Nephron progenitor cell (in vitro differentiated cells): ENCODE measurements around the gene NMNAT3.
"Not testable (repeated sequence)": the region's sequence is repeated elsewhere in the genome, so short reads cannot be mapped to it uniquely, and the experiment has no call there.

Source experiments
- DNase-seq: peaks from one replicate; pipeline ENCODE4 v3.0.0; 2021
- H3K27ac Mint-ChIP-seq: 2 replicates; pipeline ENCODE4 v1.8.0; 2021; ENCODE audit warnings: mild to moderate bottlenecking, moderate library complexity, mixed read lengths
- H3K27me3 Mint-ChIP-seq: 2 replicates; pipeline ENCODE4 v1.8.0; 2021; ENCODE audit warnings: mild to moderate bottlenecking, low read depth, mixed read lengths; ENCODE audit not compliant: poor library complexity
- H3K36me3 Mint-ChIP-seq: 2 replicates; pipeline ENCODE4 v1.8.0; 2021; ENCODE audit warnings: low read depth, mixed read lengths
- H3K4me1 Mint-ChIP-seq: 2 replicates; pipeline ENCODE4 v1.8.0; 2021; ENCODE audit warnings: mixed read lengths
- H3K4me3 Mint-ChIP-seq: 2 replicates; pipeline ENCODE4 v1.8.0; 2021; ENCODE audit warnings: mild to moderate bottlenecking, moderate library complexity, mixed read lengths
- H3K9me3 Mint-ChIP-seq: 2 replicates; pipeline ENCODE4 v1.8.0; 2021; ENCODE audit warnings: mild to moderate bottlenecking, moderate library complexity, mixed read lengths
- TF ChIP-seq, protein P1 (sequence below): fragments of 200-600 bp; sonication (generic); IDR thresholded peaks from 2 replicates; pipeline ENCODE4 v1.5.0; 2021; ENCODE audit warnings: antibody characterized with exemption

NMNAT3 gene

DNA sequence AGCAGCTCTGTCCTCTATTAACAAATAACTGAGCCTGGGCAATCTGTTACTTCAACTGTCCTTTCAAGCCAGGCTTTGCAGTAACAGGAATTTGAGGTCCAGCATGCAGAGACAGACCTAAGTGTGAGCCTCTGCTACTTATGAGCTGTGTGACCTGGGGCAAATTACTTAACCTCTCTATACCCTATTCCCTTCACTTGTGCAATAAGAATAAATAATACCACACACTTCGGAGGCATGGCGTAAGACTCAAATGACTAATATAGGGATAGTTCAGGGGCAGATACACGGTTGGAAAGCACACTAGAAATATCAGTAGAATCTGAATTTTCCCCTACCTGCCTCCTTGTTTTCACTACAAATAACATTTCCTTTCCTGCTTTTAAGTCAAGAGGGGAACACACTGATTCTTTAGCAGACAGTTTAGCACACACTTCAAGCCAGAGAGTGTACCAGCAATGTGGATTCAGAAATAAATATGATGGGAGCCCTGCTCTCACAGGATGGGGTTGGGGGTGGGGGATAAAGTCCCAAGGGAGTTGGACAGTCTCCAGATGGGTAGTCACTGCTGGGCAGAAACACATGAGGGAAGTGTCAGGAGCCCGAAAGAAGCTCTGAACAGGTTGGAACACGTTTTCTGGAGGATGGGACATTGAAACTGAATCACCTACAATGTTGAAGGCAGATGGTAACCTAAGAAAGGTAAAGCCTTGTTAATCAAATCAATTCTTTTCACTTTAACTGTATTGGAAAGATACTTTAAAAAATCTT lies 76.4 kb downstream of the NMNAT3 start:
- TF ChIP-seq, protein P1, sequence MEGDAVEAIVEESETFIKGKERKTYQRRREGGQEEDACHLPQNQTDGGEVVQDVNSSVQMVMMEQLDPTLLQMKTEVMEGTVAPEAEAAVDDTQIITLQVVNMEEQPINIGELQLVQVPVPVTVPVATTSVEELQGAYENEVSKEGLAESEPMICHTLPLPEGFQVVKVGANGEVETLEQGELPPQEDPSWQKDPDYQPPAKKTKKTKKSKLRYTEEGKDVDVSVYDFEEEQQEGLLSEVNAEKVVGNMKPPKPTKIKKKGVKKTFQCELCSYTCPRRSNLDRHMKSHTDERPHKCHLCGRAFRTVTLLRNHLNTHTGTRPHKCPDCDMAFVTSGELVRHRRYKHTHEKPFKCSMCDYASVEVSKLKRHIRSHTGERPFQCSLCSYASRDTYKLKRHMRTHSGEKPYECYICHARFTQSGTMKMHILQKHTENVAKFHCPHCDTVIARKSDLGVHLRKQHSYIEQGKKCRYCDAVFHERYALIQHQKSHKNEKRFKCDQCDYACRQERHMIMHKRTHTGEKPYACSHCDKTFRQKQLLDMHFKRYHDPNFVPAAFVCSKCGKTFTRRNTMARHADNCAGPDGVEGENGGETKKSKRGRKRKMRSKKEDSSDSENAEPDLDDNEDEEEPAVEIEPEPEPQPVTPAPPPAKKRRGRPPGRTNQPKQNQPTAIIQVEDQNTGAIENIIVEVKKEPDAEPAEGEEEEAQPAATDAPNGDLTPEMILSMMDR, result no peak
- Mint-ChIP-seq H3K4me1 (peaks cover 26% of the 10 kb centered on the region), H3K27me3 (no peaks in the 10 kb centered on the region), H3K36me3 (peaks cover 16% of the 10 kb centered on the region), H3K27ac (no peak overlapping the region), H3K4me3 (no peak overlapping the region), H3K9me3 (no peaks in the 10 kb centered on the region)
- DNase-seq, result no peak

DNA sequence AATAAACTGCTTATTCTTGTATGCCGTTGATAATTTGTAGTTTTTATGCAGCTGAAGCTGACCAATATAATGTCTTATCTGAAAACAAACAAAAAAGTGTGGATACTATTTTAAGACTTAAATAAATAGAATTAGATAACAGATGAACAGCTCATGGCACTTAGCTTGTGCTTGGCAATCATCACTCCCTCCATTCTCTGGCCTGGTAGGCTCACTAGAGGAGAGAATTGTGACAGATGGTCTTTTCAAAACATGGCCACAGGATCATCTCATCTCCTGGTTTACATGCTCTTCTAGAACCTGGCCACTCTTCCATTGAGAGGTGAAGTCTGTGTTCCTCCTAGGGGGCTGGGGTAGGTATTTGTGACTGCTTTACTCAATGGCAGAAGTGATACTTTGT lies 79.8 kb downstream of the NMNAT3 start:
- H3K27ac Mint-ChIP-seq, result no peak overlapping the region
- peaks cover 22% of the 10 kb centered on the region for H3K9me3 Mint-ChIP-seq
- H3K36me3 Mint-ChIP-seq, result peaks cover 11% of the 10 kb centered on the region
- TF ChIP-seq, protein P1, result no peak
- no peaks in the 10 kb centered on the region for H3K27me3 Mint-ChIP-seq
- no peak overlapping the region for H3K4me3 Mint-ChIP-seq
- peaks cover 18% of the 10 kb centered on the region for H3K4me1 Mint-ChIP-seq
- DNase-seq, result no peak

DNA sequence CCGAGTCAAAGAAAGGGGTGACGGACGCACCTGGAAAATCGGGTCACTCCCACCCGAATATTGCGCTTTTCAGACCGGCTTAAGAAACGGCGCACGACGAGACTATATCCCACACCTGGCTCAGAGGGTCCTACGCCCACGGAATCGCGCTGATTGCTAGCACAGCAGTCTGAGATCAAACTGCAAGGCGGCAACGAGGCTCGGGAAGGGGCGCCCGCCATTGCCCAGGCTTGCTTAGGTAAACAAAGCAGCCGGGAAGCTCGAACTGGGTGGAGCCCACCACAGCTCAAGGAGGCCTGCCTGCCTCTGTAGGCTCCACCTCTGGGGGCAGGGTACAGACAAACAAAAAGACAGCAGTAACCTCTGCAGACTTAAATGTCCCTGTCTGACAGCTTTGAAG lies 86.6 kb downstream of the NMNAT3 start:
- H3K27ac Mint-ChIP-seq, H3K27me3 Mint-ChIP-seq: not testable (repeated sequence)

DNA sequence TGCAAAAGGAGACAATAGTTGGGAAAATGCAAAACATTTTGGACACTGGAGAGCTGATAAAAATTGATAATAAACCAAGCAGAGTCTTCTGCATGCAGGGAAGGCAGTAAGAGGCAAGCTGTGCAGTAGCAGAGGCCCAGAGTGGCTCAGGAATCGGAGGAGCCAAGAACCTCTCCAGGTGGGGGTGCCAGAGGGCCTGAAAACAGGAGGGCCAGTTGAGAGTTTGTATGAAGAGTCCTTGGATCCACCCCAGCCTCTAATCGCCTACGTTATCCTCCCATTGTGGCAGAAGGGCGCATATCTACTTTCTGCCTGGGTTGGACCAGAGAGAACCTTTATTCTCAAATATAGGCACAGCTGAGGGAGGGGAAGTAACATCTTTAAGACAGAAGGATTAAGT lies 89.3 kb downstream of the NMNAT3 start:
- DNase-seq, result no peak
- no peak overlapping the region for H3K27ac Mint-ChIP-seq
- peaks cover 25% of the 10 kb centered on the region for H3K36me3 Mint-ChIP-seq
- peaks cover 9% of the 10 kb centered on the region for H3K27me3 Mint-ChIP-seq
- TF ChIP-seq, protein P1, result no peak
- H3K4me3 Mint-ChIP-seq, result no peak overlapping the region
- H3K4me1 Mint-ChIP-seq, result peaks cover 4% of the 10 kb centered on the region
- H3K9me3 Mint-ChIP-seq, result peaks cover 19% of the 10 kb centered on the region

More for the DNA sequence above, 86.6 kb downstream of the NMNAT3 start:
- peaks cover 35% of the 10 kb centered on the region for H3K9me3 Mint-ChIP-seq
- not testable (repeated sequence) for H3K4me1 Mint-ChIP-seq, H3K4me3 Mint-ChIP-seq, DNase-seq
- peaks cover 25% of the 10 kb centered on the region for H3K36me3 Mint-ChIP-seq

DNA sequence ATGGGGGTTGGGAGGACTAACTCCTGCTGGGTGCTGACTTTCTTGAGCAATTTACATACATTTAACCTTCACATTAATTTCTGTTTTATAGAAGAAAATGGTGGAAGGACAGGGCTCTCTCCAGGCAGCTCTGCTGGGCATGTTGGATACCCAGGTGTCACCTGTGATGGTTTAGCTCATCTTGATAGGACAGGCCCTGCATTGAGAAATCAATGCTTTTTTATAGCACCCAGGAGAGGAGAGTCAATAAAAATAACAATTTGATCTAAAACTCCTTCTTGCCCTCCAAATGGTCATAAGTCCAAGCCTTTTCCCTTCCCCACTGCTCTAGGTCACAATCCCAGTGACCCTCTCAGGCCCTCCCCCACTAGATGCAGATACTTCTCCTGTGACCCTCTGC lies 90.0 kb downstream of the NMNAT3 start:
- H3K27ac Mint-ChIP-seq, result no peak overlapping the region
- TF ChIP-seq, protein P1, result no peak
- no peak overlapping the region for H3K4me3 Mint-ChIP-seq
- H3K4me1 Mint-ChIP-seq, result peaks cover 4% of the 10 kb centered on the region
- H3K9me3 Mint-ChIP-seq, result peaks cover 12% of the 10 kb centered on the region
- DNase-seq, result no peak
- H3K27me3 Mint-ChIP-seq, result peaks cover 9% of the 10 kb centered on the region
- peaks cover 25% of the 10 kb centered on the region for H3K36me3 Mint-ChIP-seq

DNA sequence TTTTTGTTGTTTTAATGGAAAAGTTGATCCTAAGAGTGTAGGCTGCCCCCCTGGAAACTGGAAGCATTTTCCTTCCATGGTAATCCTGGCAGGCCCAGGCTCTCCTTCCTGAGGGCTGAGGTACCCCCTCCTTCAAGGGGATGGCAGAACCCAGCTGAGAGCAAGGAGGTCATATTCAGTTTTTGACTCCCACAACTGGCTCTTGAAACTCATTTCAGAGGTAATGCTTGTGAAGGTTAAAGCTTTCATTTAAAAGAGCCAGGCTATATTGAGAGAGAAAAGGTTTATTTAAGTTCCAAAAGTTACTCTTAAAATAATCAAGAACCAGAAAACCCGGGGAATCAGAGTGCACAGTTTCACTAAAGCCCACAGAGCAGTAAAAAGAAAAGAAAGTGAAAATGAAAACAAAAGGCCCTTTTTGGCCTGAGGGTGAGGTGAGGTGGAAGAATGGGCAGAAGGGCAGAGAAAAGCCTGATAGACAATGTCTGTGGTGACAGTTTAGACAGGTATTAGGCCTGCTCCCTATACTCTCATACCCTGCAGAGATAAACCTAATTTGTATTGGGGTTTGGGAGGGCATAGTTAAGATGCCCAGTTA lies 91.3 kb downstream of the NMNAT3 start:
- peaks cover 5% of the 10 kb centered on the region for H3K9me3 Mint-ChIP-seq
- TF ChIP-seq, protein P1, result no peak
- H3K27me3 Mint-ChIP-seq, result peaks cover 9% of the 10 kb centered on the region
- H3K4me3 Mint-ChIP-seq, result no peak overlapping the region
- no peak overlapping the region for H3K27ac Mint-ChIP-seq
- H3K4me1 Mint-ChIP-seq, result peaks cover 4% of the 10 kb centered on the region
- H3K36me3 Mint-ChIP-seq, result peaks cover 18% of the 10 kb centered on the region
- no peak for DNase-seq
